Neural progenitor cell (in vitro differentiated cells): ENCODE results near the gene MYCBPAP. TPM values are rescaled to one million over a fixed set of nuclear protein-coding genes. Genes with fewer than 3 reads are reported as not detected.

Experiments used
- DNase-seq: peaks from one replicate; pipeline ENCODE4 v3.0.0-alpha.2; 2016; ENCODE audit warnings: low spot score
- H2AFZ ChIP-seq: fragments of 200-600 bp; sonication (generic); replicated peaks from 2 replicates; pipeline ENCODE4 v1.6.1; 2016; ENCODE audit warnings: antibody characterized with exemption
- H3F3A ChIP-seq: fragments of 200-600 bp; sonication (generic); 2 replicates; pipeline ENCODE4 v1.6.1; 2016; ENCODE audit warnings: antibody characterized with exemption, low read depth
- H3K27ac ChIP-seq: fragments of 200-600 bp; sonication (generic); 2 replicates; pipeline ENCODE4 v1.5.1; 2016; ENCODE audit warnings: mild to moderate bottlenecking
- H3K27me3 ChIP-seq: fragments of 200-600 bp; sonication (generic); 2 replicates; pipeline ENCODE4 v1.6.1; 2016; ENCODE audit warnings: mild to moderate bottlenecking, moderate library complexity
- H3K36me3 ChIP-seq: fragments of 200-600 bp; sonication (generic); 2 replicates; pipeline ENCODE4 v1.5.1; 2016
- H3K4me1 ChIP-seq: fragments of 200-600 bp; sonication (generic); 2 replicates; pipeline ENCODE4 v1.6.1; 2016; ENCODE audit warnings: mixed run types
- H3K4me2 ChIP-seq: fragments of 200-600 bp; sonication (generic); 2 replicates; pipeline ENCODE4 v1.6.1; 2016
- H3K4me3 ChIP-seq: fragments of 200-600 bp; sonication (generic); 2 replicates; pipeline ENCODE4 v1.5.1; 2016
- H3K79me2 ChIP-seq: fragments of 200-600 bp; sonication (generic); 2 replicates; pipeline ENCODE4 v1.6.1; 2016; ENCODE audit warnings: low read depth
- H3K9ac ChIP-seq: fragments of 200-600 bp; sonication (generic); 2 replicates; pipeline ENCODE4 v1.6.1; 2016
- H3K9me3 ChIP-seq: fragments of 200-600 bp; sonication (generic); 2 replicates; pipeline ENCODE4 v1.5.1; 2016; ENCODE audit warnings: low read depth
- H4K20me1 ChIP-seq: fragments of 200-600 bp; sonication (generic); 2 replicates; pipeline ENCODE4 v1.6.1; 2016; ENCODE audit warnings: low read depth
- H3K27ac Mint-ChIP-seq: 3 replicates; pipeline ENCODE4 v1.8.0; 2021; ENCODE audit warnings: mixed read lengths
- H3K27me3 Mint-ChIP-seq: 2 replicates; pipeline ENCODE4 v1.8.0; 2022; ENCODE audit warnings: low read depth, mild to moderate bottlenecking, inconsistent platforms, moderate library complexity, mixed read lengths; ENCODE audit not compliant: insufficient read depth
- H3K36me3 Mint-ChIP-seq: 3 replicates; pipeline ENCODE4 v1.8.0; 2021; ENCODE audit warnings: mixed read lengths
- H3K4me1 Mint-ChIP-seq: 3 replicates; pipeline ENCODE4 v1.8.0; 2021; ENCODE audit warnings: mixed read lengths
- H3K4me3 Mint-ChIP-seq: 3 replicates; pipeline ENCODE4 v1.8.0; 2021; ENCODE audit warnings: mild to moderate bottlenecking, moderate library complexity, mixed read lengths
- H3K9me3 Mint-ChIP-seq: 3 replicates; pipeline ENCODE4 v1.8.0; 2020; ENCODE audit warnings: mixed read lengths
- CTCF ChIP-seq: fragments of 200-600 bp; sonication (generic); IDR thresholded peaks from 2 replicates; pipeline ENCODE4 v1.5.1; 2017; ENCODE audit warnings: antibody characterized with exemption, mild to moderate bottlenecking
- EZH2 ChIP-seq: fragments of 200-600 bp; sonication (generic); IDR thresholded peaks from 2 replicates; pipeline ENCODE4 v1.6.1; 2017; ENCODE audit warnings: antibody characterized with exemption, mild to moderate bottlenecking, moderate library complexity
- EZH2phosphoT487 ChIP-seq: fragments of 200-600 bp; sonication (generic); IDR thresholded peaks from 2 replicates; pipeline ENCODE4 v1.6.1; 2017; ENCODE audit warnings: antibody characterized with exemption
- total RNA-seq: library from RNA; depleted of rRNA; stranded (reverse); fragments of >200 nt; gene quantifications from 2 replicates; pipeline ENCODE4 v1.2.3, GENCODE V29; 2015; ENCODE audit warnings: low replicate concordance

MYCBPAP gene
- total RNA-seq, 1 donor from 2014 or later = 3.5 TPM

DNA sequence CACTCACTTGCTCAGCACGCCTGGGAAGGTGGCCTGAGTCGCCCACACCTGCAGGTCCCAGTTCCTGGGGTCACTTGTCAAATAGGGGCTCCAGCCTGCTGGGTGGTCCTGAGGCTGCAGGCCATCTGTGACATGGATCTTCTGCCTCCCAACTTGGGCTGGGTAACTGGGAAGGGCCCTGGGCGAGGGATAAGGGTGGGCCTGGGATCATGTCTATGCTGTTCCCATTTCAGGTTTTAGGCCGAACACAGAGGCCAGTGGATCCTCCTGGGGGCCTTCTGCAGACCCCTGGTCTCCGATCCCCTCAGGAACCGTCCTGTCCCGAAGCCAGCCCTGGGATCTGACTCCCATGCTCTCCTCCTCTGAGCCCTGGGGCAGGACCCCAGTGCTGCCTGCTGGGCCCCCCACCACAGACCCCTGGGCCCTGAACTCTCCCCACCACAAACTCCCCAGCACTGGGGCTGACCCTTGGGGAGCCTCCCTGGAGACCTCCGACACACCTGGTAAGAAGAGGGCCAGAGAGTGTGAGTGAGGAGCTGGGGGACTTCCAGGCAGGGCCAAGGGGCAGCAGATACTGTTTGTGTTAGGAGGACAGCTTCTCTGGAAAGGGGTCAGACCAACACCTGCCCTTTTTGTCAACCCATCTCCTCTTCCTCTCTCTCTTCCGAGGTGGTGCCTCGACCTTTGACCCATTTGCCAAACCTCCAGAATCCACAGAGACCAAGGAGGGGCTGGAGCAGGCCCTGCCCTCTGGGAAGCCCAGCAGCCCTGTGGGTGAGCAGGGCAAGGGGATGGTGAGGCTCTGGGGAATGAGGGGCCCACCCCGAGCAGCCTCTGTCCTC is 32.5 kb downstream of the MYCBPAP start:
- peaks cover 22% of the 10 kb centered on the region for H3K27me3 ChIP-seq
- H3K27ac Mint-ChIP-seq = no peak overlapping the region
- H3K4me3 ChIP-seq = peak overlapping the region; percentile 58
- H3K9ac ChIP-seq = no peak overlapping the region
- H3K27ac ChIP-seq = no peak overlapping the region
- peaks cover 13% of the 10 kb centered on the region for H3F3A ChIP-seq
- H3K36me3 Mint-ChIP-seq = no peaks in the 10 kb centered on the region
- H3K4me2 ChIP-seq = peak overlapping the region; percentile 77
- peaks cover 7% of the 10 kb centered on the region for H3K27me3 Mint-ChIP-seq
- H3K4me1 ChIP-seq = peaks cover 15% of the 10 kb centered on the region
- no peaks in the 10 kb centered on the region for H3K36me3 ChIP-seq
- TF ChIP-seq EZH2phosphoT487 = no peak
- no peak for TF ChIP-seq CTCF
- TF ChIP-seq EZH2 = no peak
- no peak for DNase-seq
- H3K79me2 ChIP-seq = no peaks in the 10 kb centered on the region
- H2AFZ ChIP-seq = no peak overlapping the region
- no peaks in the 10 kb centered on the region for H3K9me3 ChIP-seq
- H3K9me3 Mint-ChIP-seq = no peaks in the 10 kb centered on the region
- H4K20me1 ChIP-seq = no peaks in the 10 kb centered on the region
- H3K4me1 Mint-ChIP-seq = peaks cover 37% of the 10 kb centered on the region
- H3K4me3 Mint-ChIP-seq = peak overlapping the region; percentile 58

- peak overlapping the region; percentile 77 for H3K4me2 ChIP-seq
- no peak for DNase-seq
- no peaks in the 10 kb centered on the region for H3K79me2 ChIP-seq
- Mint-ChIP-seq H3K9me3 (no peaks in the 10 kb centered on the region), H3K4me1 (peaks cover 37% of the 10 kb centered on the region), H3K27ac (no peak overlapping the region), H3K4me3 (peak overlapping the region; percentile 83), H3K36me3 (no peaks in the 10 kb centered on the region), H3K27me3 (peaks cover 11% of the 10 kb centered on the region)
- H3F3A ChIP-seq = peaks cover 13% of the 10 kb centered on the region
- peak overlapping the region; percentile 58 for H3K4me3 ChIP-seq
- H3K9ac ChIP-seq = no peak overlapping the region
- H3K9me3 ChIP-seq = no peaks in the 10 kb centered on the region
- H3K27ac ChIP-seq = no peak overlapping the region
- H3K4me1 ChIP-seq = peaks cover 15% of the 10 kb centered on the region
- H4K20me1 ChIP-seq = no peaks in the 10 kb centered on the region
- peak overlapping the region; percentile 59 for H2AFZ ChIP-seq
- TF ChIP-seq EZH2phosphoT487 = no peak
- no peak for TF ChIP-seq CTCF
- no peak for TF ChIP-seq EZH2
- H3K36me3 ChIP-seq = no peaks in the 10 kb centered on the region
- peaks cover 22% of the 10 kb centered on the region for H3K27me3 ChIP-seq
Measured at GRCh38 chr17:50541402-50541715, 33.1 kb downstream of the MYCBPAP start.

DNA sequence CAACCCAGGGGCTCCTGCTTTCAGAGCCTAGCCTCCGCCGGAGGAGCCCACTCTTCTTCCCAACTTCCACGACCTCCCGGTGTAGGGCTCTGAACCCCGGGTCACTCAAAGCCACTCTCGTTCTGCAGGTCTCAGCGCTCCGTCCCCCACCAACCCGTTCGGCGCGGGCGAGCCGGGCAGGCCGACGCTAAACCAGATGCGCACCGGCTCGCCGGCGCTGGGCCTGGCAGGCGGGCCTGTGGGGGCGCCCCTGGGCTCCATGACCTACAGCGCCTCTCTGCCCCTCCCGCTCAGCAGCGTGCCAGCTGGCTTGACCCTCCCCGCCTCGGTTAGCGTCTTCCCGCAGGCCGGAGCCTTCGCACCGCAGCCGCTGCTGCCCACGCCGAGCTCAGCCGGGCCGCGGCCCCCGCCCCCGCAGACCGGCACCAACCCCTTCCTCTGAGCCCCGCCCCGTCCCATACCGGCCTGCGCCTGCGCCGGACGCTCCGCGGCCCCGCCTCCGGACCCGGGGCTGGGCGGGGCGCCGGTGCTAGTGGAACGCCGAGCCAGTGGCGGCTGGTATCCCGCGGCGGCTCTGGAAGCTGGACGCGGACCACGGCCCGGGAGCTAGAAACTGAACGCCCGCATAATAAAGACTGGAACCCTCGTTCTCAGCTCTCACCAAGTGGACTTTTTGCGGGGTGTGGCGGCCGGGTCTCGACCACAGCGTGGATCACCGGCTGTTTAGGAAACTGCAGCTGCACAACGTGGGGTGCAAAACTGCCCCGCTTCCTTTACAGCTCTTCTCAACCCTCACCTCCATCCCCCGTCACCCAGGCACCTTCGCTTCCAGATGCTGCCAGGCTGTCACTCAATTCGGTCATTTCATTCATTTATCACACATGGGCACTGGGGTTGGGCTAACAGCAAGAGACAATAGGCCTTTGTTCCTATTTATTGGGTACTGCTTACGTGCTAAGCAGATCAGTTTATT is 33.8 kb downstream of the MYCBPAP start:
- Histone ChIP-seq H4K20me1 (no peaks in the 10 kb centered on the region), H3K79me2 (no peaks in the 10 kb centered on the region), H3F3A (peaks cover 13% of the 10 kb centered on the region), H3K9me3 (no peaks in the 10 kb centered on the region), H3K36me3 (no peaks in the 10 kb centered on the region), H3K4me1 (peaks cover 15% of the 10 kb centered on the region), H3K27me3 (peaks cover 22% of the 10 kb centered on the region), H3K9ac (no peak overlapping the region), H3K27ac (no peak overlapping the region), H2AFZ (peak overlapping the region; percentile 67), H3K4me3 (peak overlapping the region; percentile 58), H3K4me2 (peak overlapping the region; percentile 77)
- Mint-ChIP-seq H3K27me3 (peaks cover 11% of the 10 kb centered on the region), H3K4me1 (peaks cover 40% of the 10 kb centered on the region), H3K9me3 (no peaks in the 10 kb centered on the region), H3K36me3 (no peaks in the 10 kb centered on the region), H3K27ac (peak overlapping the region; percentile 13), H3K4me3 (peak overlapping the region; percentile 85)
- peak; percentile 97 for DNase-seq
- TF ChIP-seq CTCF (peak; percentile 43), EZH2phosphoT487 (no peak), EZH2 (peak; percentile 30)
